A549 (cell line): Measurements from ENCODE around the gene TPD52L1. TPM values are rescaled to one million over a fixed set of nuclear protein-coding genes. Genes with fewer than 3 reads are reported as not detected.

Experiments used
- ATAC-seq, 2 experiments: fragments of 200-7000 bp in 1 of 2; fragments of >200 bp in 1 of 2; cut with Nextera tagmentation in 1 of 2; cut with Tn5 transposase in 1 of 2; 3 replicates each; pipeline versions ENCODE4 v1.8.0 to v1.9.1; 2018 to 2020; ENCODE audit warnings: mild to moderate bottlenecking in 1 of 2, moderate library complexity in 1 of 2
- CTCF ChIA-PET: fragments of 300-600 bp; sonication (Branson Sonifier 250); formaldehyde crosslinking; extraction: SDS; loops from one replicate; lab custom pipeline; 2021; ENCODE audit warnings: antibody characterized with exemption, inconsistent platforms; lab: Yijun Ruan, JAX
- POLR2A ChIA-PET: fragments of 350-600 bp; formaldehyde crosslinking; extraction: SDS; loops from one replicate; lab custom pipeline; 2021; ENCODE audit warnings: antibody characterized with exemption, inconsistent platforms; lab: Yijun Ruan, JAX
- DNase-seq, 2 experiments: peaks; one replicate each; pipeline versions ENCODE4 v3.0.0 to v3.0.0-alpha.2; 2011 to 2016; ENCODE audit warnings: low read depth in 1 of 2, low spot score in 1 of 2
- FAIRE-seq: peaks from 2 replicates; lab custom pipeline; 2011; peaks lifted over from hg19 to GRCh38; lab: Jason Lieb, UNC
- H3K27ac ChIP-seq, 2 experiments: fragments of >200 bp; sonication (Bioruptor Twin); formaldehyde crosslinking; 3 replicates each; pipeline ENCODE4 v1.5.1; 2016 to 2017
- H3K4me1 ChIP-seq: fragments of >200 bp; sonication (Bioruptor Twin); formaldehyde crosslinking; 3 replicates; pipeline ENCODE4 v1.6.1; 2016
- H3K4me2 ChIP-seq: fragments of >200 bp; sonication (Bioruptor Twin); formaldehyde crosslinking; 3 replicates; pipeline ENCODE4 v1.6.1; 2016
- H3K4me3 ChIP-seq: fragments of >200 bp; sonication (Bioruptor Twin); formaldehyde crosslinking; 3 replicates; pipeline ENCODE4 v1.5.1; 2016
- H3K9me3 ChIP-seq: fragments of >200 bp; sonication (Bioruptor Twin); formaldehyde crosslinking; 3 replicates; pipeline ENCODE4 v1.6.1; 2016
- ATOH8 ChIP-seq: fragments of 250-450 bp; sonication (Bioruptor Pico); IDR thresholded peaks from 2 replicates; pipeline ENCODE4 v1.5.0; 2020; ENCODE audit warnings: low read depth, mild to moderate bottlenecking, moderate library complexity
- BHLHE40 ChIP-seq: IDR thresholded peaks from 2 replicates; pipeline ENCODE4 v1.6.1; 2012; ENCODE audit warnings: low read depth, low read length, inconsistent platforms
- CBX8 ChIP-seq: fragments of 200-600 bp; sonication (generic); IDR thresholded peaks from 2 replicates; pipeline ENCODE4 v1.6.1; 2016
- CHD2 ChIP-seq: fragments of 150-350 bp; IDR thresholded peaks from 2 replicates; pipeline ENCODE4 v1.6.1; 2014; ENCODE audit warnings: low read length; ENCODE audit not compliant: partially characterized antibody
- CTCF ChIP-seq: fragments of >200 bp; sonication (Bioruptor Twin); formaldehyde crosslinking; IDR thresholded peaks from 3 replicates; pipeline ENCODE4 v1.5.1; 2016
- EHMT2 ChIP-seq: fragments of 200-600 bp; sonication (generic); IDR thresholded peaks from 2 replicates; pipeline ENCODE4 v1.6.1; 2016; ENCODE audit warnings: antibody characterized with exemption, low read depth, mild to moderate bottlenecking, moderate library complexity
- FOSL2 ChIP-seq, 2 experiments: fragments of 450-650 bp in 1 of 2; fragments of >200 bp in 1 of 2; sonication (Bioruptor Twin) in 1 of 2; formaldehyde crosslinking; IDR thresholded peaks; 2 replicates each; pipeline versions ENCODE4 v1.5.0 to v1.6.1; 2016 to 2020; ENCODE audit warnings: mild to moderate bottlenecking in 1 of 2, moderate library complexity in 1 of 2
- GATA3 ChIP-seq: IDR thresholded peaks from 2 replicates; pipeline ENCODE4 v1.6.1; 2012; ENCODE audit warnings: borderline replicate concordance
- HDAC2 ChIP-seq: fragments of 200-600 bp; sonication (generic); IDR thresholded peaks from 2 replicates; pipeline ENCODE4 v1.6.1; 2016
- HEYL ChIP-seq: fragments of 250-450 bp; sonication (Bioruptor Pico); IDR thresholded peaks from 2 replicates; pipeline ENCODE4 v1.8.0; 2021; ENCODE audit warnings: mild to moderate bottlenecking, moderate library complexity
- HOXA7 ChIP-seq: fragments of 250-450 bp; sonication (Bioruptor Pico); IDR thresholded peaks from 2 replicates; pipeline ENCODE4 v1.5.0; 2020; ENCODE audit warnings: mild to moderate bottlenecking, moderate library complexity
- JUN ChIP-seq, 2 experiments: fragments of >200 bp; sonication (Bioruptor Twin); formaldehyde crosslinking; IDR thresholded peaks; 2 replicates in 1 of 2; 3 replicates in 1 of 2; pipeline ENCODE4 v1.6.1; 2016 to 2017
- KDM1A ChIP-seq: fragments of 200-600 bp; sonication (generic); IDR thresholded peaks from 2 replicates; pipeline ENCODE4 v1.6.1; 2016; ENCODE audit warnings: low read depth, mild to moderate bottlenecking
- MAZ ChIP-seq: fragments of 150-350 bp; IDR thresholded peaks from 2 replicates; pipeline ENCODE4 v1.6.1; 2014; ENCODE audit warnings: antibody characterized with exemption, low read depth, low read length, borderline replicate concordance
- NPAS2 ChIP-seq: fragments of 250-450 bp; sonication (Bioruptor Pico); IDR thresholded peaks from 2 replicates; pipeline ENCODE4 v1.8.0; 2022; ENCODE audit warnings: mild to moderate bottlenecking, moderate library complexity, borderline replicate concordance
- RAD21 ChIP-seq, 2 experiments: fragments of >200 bp in 1 of 2; sonication (Bioruptor Twin) in 1 of 2; formaldehyde crosslinking in 1 of 2; IDR thresholded peaks in 1 of 2; conservative IDR thresholded peaks in 1 of 2; 2 replicates in 1 of 2; 3 replicates in 1 of 2; pipeline ENCODE4 v1.6.1; 2012 to 2018; ENCODE audit warnings: inconsistent platforms in 1 of 2
- RARB ChIP-seq: fragments of 250-450 bp; sonication (Bioruptor Pico); IDR thresholded peaks from 2 replicates; pipeline ENCODE4 v1.8.0; 2021; ENCODE audit warnings: mild to moderate bottlenecking, moderate library complexity
- RCOR1 ChIP-seq: fragments of 150-350 bp; IDR thresholded peaks from 2 replicates; pipeline ENCODE4 v1.6.1; 2014; ENCODE audit warnings: antibody characterized with exemption, low read length, low read depth
- REST ChIP-seq: fragments of 200-600 bp; sonication (generic); IDR thresholded peaks from 2 replicates; pipeline ENCODE4 v1.6.1; 2016; ENCODE audit warnings: antibody characterized with exemption, mild to moderate bottlenecking, moderate library complexity
- RNF2 ChIP-seq: fragments of 200-600 bp; sonication (generic); IDR thresholded peaks from 2 replicates; pipeline ENCODE4 v1.6.1; 2016; ENCODE audit warnings: low read depth, mild to moderate bottlenecking, antibody characterized with exemption, moderate library complexity, borderline replicate concordance
- SREBF2 ChIP-seq: fragments of 450-650 bp; IDR thresholded peaks from 2 replicates; pipeline ENCODE4 v1.6.1; 2014; ENCODE audit warnings: mild to moderate bottlenecking, moderate library complexity
- TFCP2L1 ChIP-seq: fragments of 250-450 bp; sonication (Bioruptor Pico); IDR thresholded peaks from 2 replicates; pipeline ENCODE4 v1.5.0; 2021; ENCODE audit warnings: mild to moderate bottlenecking
- TP53 ChIP-seq: fragments of 250-450 bp; sonication (Bioruptor Pico); IDR thresholded peaks from 2 replicates; pipeline ENCODE4 v1.5.0; 2021; ENCODE audit warnings: mild to moderate bottlenecking, moderate library complexity
- ZC3H11A ChIP-seq: fragments of 450-650 bp; IDR thresholded peaks from 2 replicates; pipeline ENCODE4 v1.6.1; 2014; ENCODE audit warnings: antibody characterized with exemption, mild to moderate bottlenecking
- ZFP36 ChIP-seq: fragments of 450-650 bp; IDR thresholded peaks from 2 replicates; pipeline ENCODE4 v1.6.1; 2014; ENCODE audit warnings: borderline replicate concordance; ENCODE audit not compliant: partially characterized antibody
- WGBS: methylation state at CpG from one replicate; pipeline ENCODE4 v1.1.6; 2017; ENCODE audit errors: missing lambda C conversion rate; 5-methylcytosine and 5-hydroxymethylcytosine counted together
- polyA plus RNA-seq, 4 experiments: library from polyadenylated mRNA; depleted of rRNA in 3 of 4; stranded (reverse); fragments of >200 nt; fragmentation: RNase III in 1 of 4; extraction: RNeasy Plus Mini Kit Qiagen cat#74134 plus additional on column Dnase treatment in 1 of 4; gene quantifications; 2 replicates in 3 of 4; 3 replicates in 1 of 4; pipeline ENCODE4 v1.2.3, GENCODE V29; 2011 to 2017
- TF ChIP-seq, protein P1 (sequence below): IDR thresholded peaks from 2 replicates; pipeline ENCODE4 v1.6.1; 2012

The TPD52L1 gene
- polyA plus RNA-seq, 2 of the 4 experiments (the other 2 are of a cell fraction), result 90.1 to 144 TPM

- TF ChIP-seq GATA3 (no peak), ATOH8 (CRISPR knock-in tag) (no peak), TP53 (CRISPR knock-in tag) (no peak), RAD21 (conservative IDR thresholded peaks at IDR 0.05 in 1 of 2, IDR thresholded peaks at IDR 0.05 in 1 of 2) (no peak), SREBF2 (no peak), HDAC2 (no peak), ZC3H11A (no peak), MAZ (no peak), TFCP2L1 (CRISPR knock-in tag) (no peak), RNF2 (no peak), RCOR1 (no peak), HOXA7 (CRISPR knock-in tag) (no peak)
- ATAC-seq (no peak), FAIRE-seq (no peak), DNase-seq (no peak)
- no peak overlapping the region for H3K4me2 ChIP-seq
- H3K9me3 ChIP-seq, result no peaks in the 10 kb centered on the region
- WGBS, result 91% methylated on average over 6 of the region's 6 CpGs
- CTCF ChIA-PET, result no interaction called here
- H3K4me3 ChIP-seq, result no peak overlapping the region
- peak overlapping the region in 1 of 2 experiments; percentile 4; a peak in 1 of 6 replicates for H3K27ac ChIP-seq
- POLR2A ChIA-PET, result no interaction called here
- peaks cover 29% of the 10 kb centered on the region for H3K4me1 ChIP-seq
Measured at GRCh38 chr6:125211352-125211751, 57.8 kb downstream of the TPD52L1 start.

DNA sequence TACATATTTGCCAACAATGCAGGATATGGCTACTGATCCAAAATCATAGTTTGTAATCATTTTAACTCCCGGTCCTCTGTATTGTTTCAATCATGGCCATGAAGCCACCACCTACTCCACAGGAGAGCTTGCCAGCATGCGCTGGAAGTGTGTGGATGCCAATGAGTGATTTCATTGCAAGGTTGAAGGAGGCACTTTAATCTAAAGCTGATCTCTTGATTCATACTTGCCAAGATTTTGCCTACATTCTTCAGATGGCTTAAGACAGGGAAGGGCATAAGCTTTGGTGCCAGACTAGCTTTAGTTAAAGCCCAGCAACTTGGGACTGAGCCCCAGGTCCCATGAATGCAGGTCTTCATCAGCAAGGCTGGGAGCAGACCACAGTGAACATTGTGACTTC is 58.8 kb downstream of the TPD52L1 start:
- no peak overlapping the region for H3K4me2 ChIP-seq
- no peak overlapping the region for H3K4me3 ChIP-seq
- peaks cover 24% of the 10 kb centered on the region for H3K4me1 ChIP-seq
- no peaks in the 10 kb centered on the region for H3K9me3 ChIP-seq
- CTCF ChIA-PET, result interaction anchor here (0.9 to 2.3 kb wide), 2 partner anchors 20 to 98 kb away, joined by 3 to 9 read pairs; no protein-coding TSS in a partner anchor
- TF ChIP-seq CHD2, result no peak
- TF ChIP-seq ZFP36, result no peak
- no peak for TF ChIP-seq RNF2
- no peak for TF ChIP-seq CBX8
- TF ChIP-seq RAD21 (conservative IDR thresholded peaks at IDR 0.05 in 1 of 2, IDR thresholded peaks at IDR 0.05 in 1 of 2), result no peak
- no peak for TF ChIP-seq HEYL
- TF ChIP-seq HOXA7 (CRISPR knock-in tag), result no peak
- no peak for TF ChIP-seq NPAS2 (CRISPR knock-in tag)
- TF ChIP-seq RARB (CRISPR knock-in tag), result no peak
- TF ChIP-seq SREBF2, result no peak
- TF ChIP-seq EHMT2, result no peak
- TF ChIP-seq CTCF, result no peak
- no peak for TF ChIP-seq JUN (IDR thresholded peaks at IDR 0.05)
- no peak for TF ChIP-seq KDM1A
- TF ChIP-seq, protein P1, sequence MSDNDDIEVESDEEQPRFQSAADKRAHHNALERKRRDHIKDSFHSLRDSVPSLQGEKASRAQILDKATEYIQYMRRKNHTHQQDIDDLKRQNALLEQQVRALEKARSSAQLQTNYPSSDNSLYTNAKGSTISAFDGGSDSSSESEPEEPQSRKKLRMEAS, result no peak
- no peak for TF ChIP-seq FOSL2 (IDR thresholded peaks at IDR 0.05)
- TF ChIP-seq FOSL2 (CRISPR knock-in tag; IDR thresholded peaks at IDR 0.05), result no peak
- no peak for TF ChIP-seq REST
- no peak for TF ChIP-seq BHLHE40
- FAIRE-seq (no peak), DNase-seq (no peak), ATAC-seq (no peak)
- POLR2A ChIA-PET, result no interaction called here
- peak overlapping the region in 1 of 2 experiments; percentile 57; a peak in 3 of 6 replicates for H3K27ac ChIP-seq
- 89% methylated on average over 2 of the region's 2 CpGs for WGBS
